Fibroblast of skin of abdomen (primary cell): ENCODE results near the gene LCN2.
"Not testable (repeated sequence)": the region's sequence is repeated elsewhere in the genome, so short reads cannot be mapped to it uniquely, and the experiment has no call there.

ENCODE experiments used
- DNase-seq: peaks from one replicate; pipeline ENCODE4 v3.0.0-alpha.2; 2013

The LCN2 gene

GRCh38 chr9:128128836-128129590, 20.2 kb upstream of the LCN2 start:
- DNase-seq, result no peak

- DNase-seq, result not testable (repeated sequence)
Measured at GRCh38 chr9:128129976-128130590, 19.2 kb upstream of the LCN2 start.

- DNase-seq, result not testable (repeated sequence)
Measured at GRCh38 chr9:128130651-128131050, 18.6 kb upstream of the LCN2 start.

- DNase-seq, result not testable (repeated sequence)
Measured at GRCh38 chr9:128131346-128131745, 17.9 kb upstream of the LCN2 start.

GRCh38 chr9:128132139-128132538, 17.1 kb upstream of the LCN2 start:
- DNase-seq, result not testable (repeated sequence)

GRCh38 chr9:128135561-128135960, 13.7 kb upstream of the LCN2 start:
- not testable (repeated sequence) for DNase-seq

GRCh38 chr9:128136816-128137793, 12.1 kb upstream of the LCN2 start:
- peak; percentile 86 for DNase-seq

- no peak for DNase-seq
Measured at GRCh38 chr9:128138001-128138400, 11.3 kb upstream of the LCN2 start.

- DNase-seq, result no peak
Measured at GRCh38 chr9:128139621-128140020, 9.6 kb upstream of the LCN2 start.

GRCh38 chr9:128141604-128142003, 7.6 kb upstream of the LCN2 start:
- no peak for DNase-seq

GRCh38 chr9:128142061-128142460, 7.2 kb upstream of the LCN2 start:
- DNase-seq, result no peak

GRCh38 chr9:128142596-128142995, 6.7 kb upstream of the LCN2 start:
- DNase-seq, result no peak

GRCh38 chr9:128143525-128144238, 5.6 kb upstream of the LCN2 start:
- DNase-seq, result no peak

GRCh38 chr9:128144239-128145181, 4.7 kb upstream of the LCN2 start:
- DNase-seq, result no peak

- no peak for DNase-seq
Measured at GRCh38 chr9:128145536-128145935, 3.7 kb upstream of the LCN2 start.

- DNase-seq, result no peak
Measured at GRCh38 chr9:128145951-128146351, 3.3 kb upstream of the LCN2 start.

GRCh38 chr9:128146591-128147120, 2.6 kb upstream of the LCN2 start:
- DNase-seq, result no peak

GRCh38 chr9:128148509-128149000, 698 bp upstream of the LCN2 start:
- DNase-seq, result no peak

- no peak for DNase-seq
Measured at GRCh38 chr9:128149951-128150593, 819 bp downstream of the LCN2 start.
